Globus pallidus (tissue), 1 donor: ENCODE measurements around the gene CTNS.

ENCODE experiments used
- DNase-seq: peaks from one replicate; pipeline ENCODE4 v3.0.0-alpha.2; 2015; ENCODE audit warnings: low spot score

CTNS gene

GRCh38 chr17:3626831-3627768 lies 9.5 kb upstream of the CTNS start:
- DNase-seq, result no peak

DNA sequence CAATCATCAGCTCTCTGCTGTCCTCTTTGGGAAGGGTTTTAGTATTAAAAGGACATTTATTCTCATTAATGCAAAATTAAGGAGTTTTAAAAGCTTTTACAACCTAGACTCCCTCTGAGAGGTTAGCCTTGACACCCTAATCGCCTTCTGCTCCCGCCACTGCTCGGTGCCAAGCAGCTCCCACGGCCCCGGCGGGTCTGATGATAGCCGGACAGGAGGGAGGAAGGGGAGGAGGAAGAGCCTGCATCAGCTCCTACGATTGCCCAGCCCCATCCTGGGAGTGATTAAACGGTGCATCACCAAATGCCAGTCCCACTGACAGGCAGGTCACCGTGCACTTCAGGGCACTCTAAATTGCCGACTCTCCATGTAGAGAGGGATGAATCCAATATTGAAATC lies 8.8 kb upstream of the CTNS start:
- DNase-seq, result no peak

GRCh38 chr17:3630781-3631180 lies 5.8 kb upstream of the CTNS start:
- peak; percentile 29 for DNase-seq

GRCh38 chr17:3632287-3632686 lies 4.3 kb upstream of the CTNS start:
- DNase-seq, result no peak

DNA sequence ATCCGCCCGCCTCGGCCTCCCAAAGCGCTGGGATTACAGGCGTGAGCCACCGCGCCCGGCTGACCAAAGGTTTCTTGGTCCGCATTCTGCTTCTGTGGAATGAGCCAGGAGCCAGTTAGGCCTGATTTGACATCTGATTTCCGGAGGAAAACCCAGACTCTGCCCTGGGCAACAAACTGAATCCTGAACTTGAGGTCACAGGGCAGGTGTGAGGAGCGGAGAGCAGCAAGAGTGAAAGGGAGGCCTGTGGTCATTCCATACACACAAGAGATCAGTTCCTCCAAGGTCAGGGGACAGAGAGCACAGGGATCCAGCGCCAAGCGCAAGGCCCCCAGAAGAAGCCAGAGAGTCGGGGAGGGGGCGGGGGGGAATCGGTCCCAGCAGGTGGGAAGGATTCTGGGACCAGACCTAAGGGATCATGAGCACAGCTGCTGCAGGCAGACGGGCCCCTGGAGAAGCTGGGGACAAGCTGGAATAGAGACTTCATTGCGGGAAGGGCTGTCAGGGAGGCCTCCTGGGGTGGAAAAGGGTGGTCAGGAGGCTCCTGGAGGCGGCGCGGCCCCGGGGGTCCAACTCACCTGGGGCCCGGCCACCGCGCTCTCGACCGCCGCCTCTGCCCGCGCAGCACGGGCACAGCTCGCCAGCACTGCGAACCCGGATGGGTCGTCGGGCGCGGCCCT lies 946 bp upstream of the CTNS start:
- DNase-seq, result no peak

DNA sequence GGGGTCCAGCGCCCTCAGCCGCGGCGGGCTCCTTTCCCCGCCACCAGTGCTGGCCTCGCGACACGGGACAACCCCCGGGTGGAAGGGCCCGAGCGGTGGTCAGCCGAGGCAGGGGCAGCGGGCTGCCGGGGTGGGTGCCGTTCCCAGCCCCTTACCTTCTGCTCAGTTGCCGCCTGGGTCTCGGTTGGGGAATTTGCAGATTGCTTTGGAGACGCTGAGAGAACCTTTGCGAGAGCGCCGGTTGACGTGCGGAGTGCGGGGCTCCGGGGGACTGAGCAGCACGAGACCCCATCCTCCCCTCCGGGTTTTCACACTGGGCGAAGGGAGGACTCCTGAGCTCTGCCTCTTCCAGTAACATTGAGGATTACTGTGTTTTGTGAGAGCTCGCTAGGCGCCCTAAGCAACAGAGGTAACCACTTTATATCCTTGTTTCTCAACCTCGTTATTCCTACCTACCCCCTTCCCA lies 381 bp downstream of the CTNS start:
- DNase-seq, result no peak

DNA sequence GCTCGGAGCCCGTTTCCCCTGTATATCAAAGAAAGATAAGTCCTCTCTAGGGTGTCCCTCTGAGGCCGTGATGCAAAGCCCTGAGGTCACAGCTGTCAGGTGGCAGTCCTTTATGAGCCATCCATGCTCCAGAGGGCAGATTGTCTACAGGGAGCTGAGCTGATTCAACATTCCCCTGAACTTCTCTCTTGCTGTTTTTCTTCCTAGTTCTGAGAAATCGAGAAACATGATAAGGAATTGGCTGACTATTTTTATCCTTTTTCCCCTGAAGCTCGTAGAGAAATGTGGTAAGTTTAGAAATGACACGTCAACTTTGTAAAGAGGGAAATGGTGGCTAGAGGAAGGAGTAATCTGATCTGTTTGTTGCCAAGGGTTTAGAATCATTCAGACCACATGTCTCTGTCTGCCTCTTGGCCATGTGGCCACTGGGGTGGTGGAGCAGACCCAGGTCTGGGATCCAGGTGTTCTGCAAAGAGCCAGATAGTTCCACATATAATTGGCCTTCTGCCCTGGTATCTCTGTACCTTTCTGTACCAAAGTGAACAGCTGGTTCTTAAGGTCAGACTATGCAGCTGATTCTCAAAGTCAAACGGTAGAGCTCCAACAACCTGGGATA lies 3.5 kb downstream of the CTNS start:
- peak; percentile 41 for DNase-seq

- no peak for DNase-seq
These were observed 4.5 kb downstream of the CTNS start for GRCh38 chr17:3641014-3641413.

DNA sequence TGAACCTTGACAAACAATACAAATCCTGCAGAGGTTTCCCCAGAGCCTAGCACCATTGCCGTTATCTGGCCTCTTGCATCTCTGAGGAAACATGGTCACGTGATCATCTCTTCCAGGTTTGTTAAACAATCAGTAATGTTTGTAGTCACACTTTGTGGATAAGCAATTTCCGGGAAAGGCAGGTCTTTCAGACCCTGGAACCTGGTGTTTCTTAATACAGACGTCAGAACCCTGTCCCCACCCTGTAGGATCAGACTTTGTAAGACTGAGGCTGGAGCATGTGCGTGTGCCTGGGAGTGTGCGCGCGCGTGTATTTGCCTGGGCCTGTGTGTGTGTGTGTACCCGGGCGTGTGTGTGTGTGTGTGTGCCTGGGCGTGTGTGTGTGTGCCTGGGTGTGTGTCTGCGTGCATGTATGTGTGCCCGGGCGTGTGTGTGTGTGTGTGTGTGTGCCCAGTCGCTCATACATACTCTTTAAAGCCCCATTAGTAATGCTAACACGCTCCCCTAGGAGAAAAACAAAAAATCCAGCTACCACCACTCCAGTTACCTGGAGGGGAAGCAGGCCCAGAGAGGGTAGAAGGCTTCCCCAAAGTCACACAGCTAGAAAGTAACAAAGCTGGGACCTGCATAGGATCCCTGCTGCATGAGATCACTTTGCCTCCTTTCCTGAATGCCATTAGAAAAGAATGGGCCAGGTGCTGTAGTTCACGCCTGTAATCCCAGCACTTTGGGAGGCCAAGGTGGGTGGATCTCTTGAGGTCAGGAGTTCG lies 5.3 kb downstream of the CTNS start:
- no peak for DNase-seq

DNA sequence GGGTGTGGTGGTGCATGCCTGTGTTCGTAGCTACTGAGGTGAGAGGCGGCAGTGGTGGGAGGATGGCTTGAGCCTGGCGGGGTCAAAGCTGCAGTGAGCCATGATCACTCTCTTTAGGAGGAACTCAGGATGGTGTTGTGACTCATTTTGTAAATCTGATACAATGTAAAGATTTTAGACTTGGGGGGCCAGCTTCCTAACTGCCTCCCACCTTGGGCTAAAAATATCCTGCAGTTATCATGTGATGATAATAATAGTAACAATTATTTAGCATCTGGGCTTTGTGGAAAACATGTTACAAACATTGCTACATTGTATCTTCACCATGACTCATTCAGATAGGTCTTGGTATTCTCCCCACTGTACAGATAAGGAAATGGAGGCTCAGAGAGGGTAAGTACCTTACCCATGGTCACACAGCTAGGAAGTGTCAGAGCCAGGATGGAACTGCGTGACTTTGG lies 7.4 kb downstream of the CTNS start:
- no peak for DNase-seq

GRCh38 chr17:3645310-3645709 lies 8.8 kb downstream of the CTNS start:
- DNase-seq, result no peak

- DNase-seq, result no peak
These were observed 10.7 kb downstream of the CTNS start for GRCh38 chr17:3647251-3647650.

DNA sequence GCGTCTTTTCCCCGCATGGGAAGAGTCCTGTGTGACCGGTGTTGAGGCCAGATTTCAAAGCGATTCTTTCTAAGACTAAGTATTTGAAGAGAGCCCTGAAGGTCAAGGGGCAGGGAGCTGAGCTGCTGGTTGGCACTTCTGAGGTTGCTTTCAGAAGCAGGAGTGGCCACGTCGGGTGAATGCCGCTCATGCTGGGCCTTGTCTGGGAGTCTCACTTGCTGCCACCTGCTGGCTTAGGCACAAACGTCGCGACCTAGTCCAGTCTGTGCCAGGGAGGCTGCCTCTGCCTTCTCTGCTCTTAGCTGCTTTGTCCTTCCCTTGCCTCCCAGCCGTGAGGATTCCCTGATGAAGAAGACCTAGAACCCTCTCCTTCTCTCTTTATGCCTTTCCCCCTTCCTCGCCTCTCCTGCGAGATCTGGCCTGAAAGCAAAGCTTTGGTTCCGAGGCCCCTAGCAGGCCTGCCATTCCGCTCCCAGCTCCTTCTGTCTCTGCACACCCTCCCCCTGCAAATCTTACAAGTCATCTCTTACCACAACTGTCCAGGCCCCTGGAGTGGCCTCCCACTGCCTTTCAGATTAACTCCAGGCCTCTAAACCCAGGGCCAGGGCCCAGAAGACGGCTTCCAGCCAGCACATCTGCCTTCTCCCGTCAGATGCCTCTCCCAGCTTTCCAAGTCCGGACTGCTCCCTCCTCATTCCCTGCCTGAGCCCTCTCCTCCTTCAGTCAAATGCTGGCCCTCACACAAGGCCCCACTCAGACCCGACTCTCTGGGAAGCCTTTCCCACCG lies 11.4 kb downstream of the CTNS start:
- DNase-seq, result peak; percentile 74

GRCh38 chr17:3655766-3656165 lies 19.2 kb downstream of the CTNS start:
- no peak for DNase-seq

- no peak for DNase-seq
These were observed 19.8 kb downstream of the CTNS start for GRCh38 chr17:3656353-3656752.

- no peak for DNase-seq
These were observed 20.4 kb downstream of the CTNS start for GRCh38 chr17:3656755-3657587.

DNA sequence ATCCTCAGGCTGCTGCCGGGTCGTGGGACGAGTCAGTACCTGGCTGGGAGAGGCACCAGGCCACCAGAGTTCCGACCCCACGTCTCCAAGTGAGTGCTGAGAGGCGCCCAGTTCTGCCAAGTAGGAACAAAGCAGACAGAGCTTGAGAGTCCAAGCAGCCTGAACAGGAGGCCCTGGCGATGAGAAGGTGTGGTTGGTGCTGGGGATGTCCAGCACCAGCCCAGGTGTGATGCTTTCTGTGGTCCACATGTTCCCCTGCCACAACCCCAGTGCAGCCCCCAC lies 21.0 kb downstream of the CTNS start:
- no peak for DNase-seq

DNA sequence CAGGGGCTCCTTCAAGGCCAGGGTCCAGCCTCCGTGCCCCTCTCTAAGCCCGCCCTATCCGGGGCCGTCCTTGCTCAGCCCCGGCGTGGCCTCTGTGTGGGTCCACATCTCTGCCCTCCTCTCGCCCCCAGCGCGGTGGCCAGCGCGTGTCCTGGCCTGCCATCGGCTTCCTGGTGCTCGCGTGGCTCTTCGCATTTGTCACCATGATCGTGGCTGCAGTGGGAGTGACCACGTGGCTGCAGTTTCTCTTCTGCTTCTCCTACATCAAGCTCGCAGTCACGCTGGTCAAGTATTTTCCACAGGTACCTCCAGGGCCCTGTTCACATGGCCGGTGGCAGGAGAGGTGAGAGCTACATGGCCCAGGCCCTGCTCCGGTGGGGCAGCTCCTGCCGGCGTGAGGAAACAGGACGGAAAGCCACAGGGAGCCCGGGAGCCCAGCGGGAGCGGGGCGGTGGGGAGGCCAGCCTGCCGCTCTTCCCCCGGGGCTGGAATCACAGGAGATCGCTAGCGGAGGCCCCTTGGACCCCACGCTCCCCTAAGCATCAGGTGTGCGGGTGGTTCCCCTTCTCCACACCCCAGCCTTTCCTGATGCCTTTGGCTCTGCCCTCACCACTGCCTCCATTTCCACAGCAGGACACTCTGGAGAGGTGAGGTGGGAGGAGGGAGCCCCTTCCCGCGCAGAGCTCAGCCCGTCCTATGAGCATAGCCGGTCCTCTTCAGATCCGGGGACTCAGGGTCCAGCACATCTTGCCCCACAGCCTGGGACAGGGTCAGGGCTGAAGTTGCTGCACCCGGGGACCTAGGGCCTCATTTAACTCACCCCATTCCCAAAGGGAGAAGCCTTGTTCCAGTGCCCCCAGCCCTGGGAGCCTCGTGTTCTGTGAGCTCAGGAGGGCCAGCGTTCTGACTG lies 21.6 kb downstream of the CTNS start:
- DNase-seq, result no peak

DNA sequence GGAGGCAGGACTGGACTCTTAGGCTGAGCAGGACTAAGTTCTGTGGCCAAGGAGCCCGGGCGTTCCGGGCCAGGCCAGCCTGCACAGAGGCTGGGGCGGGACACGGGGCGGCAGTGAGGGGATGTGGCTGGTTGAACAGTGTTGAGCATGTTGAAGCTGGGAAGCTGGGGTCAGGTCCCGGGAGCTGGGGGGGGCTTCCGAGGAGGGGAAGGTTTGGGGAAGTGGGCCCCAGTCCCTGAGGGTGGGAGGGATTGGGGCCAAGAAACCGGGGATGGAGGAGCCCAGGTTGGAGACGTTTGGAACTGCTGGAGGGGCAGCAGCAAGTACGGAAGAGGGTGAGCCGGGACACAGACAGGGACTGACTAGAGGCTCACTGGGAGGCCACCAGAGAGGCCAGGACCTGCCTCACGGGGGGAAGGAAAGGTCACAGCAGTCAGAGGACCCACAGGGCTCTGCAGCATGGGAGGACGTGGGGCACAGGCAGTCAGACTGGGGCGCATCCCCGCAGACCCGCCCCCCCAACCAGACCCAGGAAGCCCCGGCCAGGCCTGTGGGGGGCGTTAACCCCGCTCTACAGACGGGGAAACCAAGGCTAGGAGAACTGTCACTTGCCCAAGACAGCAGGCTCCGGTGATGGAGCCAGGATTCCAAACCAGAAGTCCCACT lies 22.4 kb downstream of the CTNS start:
- no peak for DNase-seq
